NCI-H1694 treated with DMSO at 0.1 percent for 48 hours (cell line): ENCODE data around the gene CDH23.

Experiments used
- DNase-seq: peaks from one replicate; lab custom pipeline; 2025; lab: John Stamatoyannopoulos, UW

CDH23 gene

GRCh38 chr10:71708897-71709882, 312.5 kb downstream of the CDH23 start:
- no peak for DNase-seq

GRCh38 chr10:71710519-71710918, 313.8 kb downstream of the CDH23 start:
- DNase-seq = no peak

GRCh38 chr10:71711052-71711623, 314.4 kb downstream of the CDH23 start:
- DNase-seq = no peak

- DNase-seq = no peak
Observed at GRCh38 chr10:71712170-71712569, 315.4 kb downstream of the CDH23 start.

- DNase-seq = no peak
Observed at GRCh38 chr10:71712572-71713134, 315.9 kb downstream of the CDH23 start.

GRCh38 chr10:71713135-71714030, 316.7 kb downstream of the CDH23 start:
- no peak for DNase-seq

GRCh38 chr10:71714031-71714410, 317.3 kb downstream of the CDH23 start:
- no peak for DNase-seq

GRCh38 chr10:71714592-71714991, 317.9 kb downstream of the CDH23 start:
- no peak for DNase-seq

GRCh38 chr10:71715026-71715425, 318.3 kb downstream of the CDH23 start:
- DNase-seq = peak; percentile 31

GRCh38 chr10:71715860-71716259, 319.1 kb downstream of the CDH23 start:
- DNase-seq = no peak

- no peak for DNase-seq
Observed at GRCh38 chr10:71716426-71716825, 319.7 kb downstream of the CDH23 start.

GRCh38 chr10:71717056-71717455, 320.3 kb downstream of the CDH23 start:
- no peak for DNase-seq

- no peak for DNase-seq
Observed at GRCh38 chr10:71717551-71717951, 320.8 kb downstream of the CDH23 start.

- DNase-seq = no peak
Observed at GRCh38 chr10:71718165-71718698, 321.5 kb downstream of the CDH23 start.

- DNase-seq = no peak
Observed at GRCh38 chr10:71719042-71719441, 322.3 kb downstream of the CDH23 start.

- DNase-seq = no peak
Observed at GRCh38 chr10:71719464-71720201, 322.9 kb downstream of the CDH23 start, which contains the start of gene C10orf105. Gene C10orf105 (minus strand): TSS chr10:71719778. CDS start chr10:71716337, 3,441 bp downstream.

- no peak for DNase-seq
Observed at GRCh38 chr10:71720288-71720687, 323.6 kb downstream of the CDH23 start.

- DNase-seq = no peak
Observed at GRCh38 chr10:71721313-71721712, 324.6 kb downstream of the CDH23 start.

- DNase-seq = no peak
Observed at GRCh38 chr10:71722849-71723248, 326.1 kb downstream of the CDH23 start.

- DNase-seq = no peak
Observed at GRCh38 chr10:71723311-71723710, 326.6 kb downstream of the CDH23 start.

- DNase-seq = no peak
Observed at GRCh38 chr10:71724539-71724938, 327.8 kb downstream of the CDH23 start.
